Esophagus (tissue), 2 donors: ENCODE measurements around the gene CXCL9. TPM values are rescaled to one million over a fixed set of nuclear protein-coding genes. Genes with fewer than 3 reads are reported as not detected.

Experiments
- H3K27ac ChIP-seq, 2 donors: one replicate each; pipeline ENCODE4 v1.5.1; 2013; ENCODE audit warnings: low read depth in 2 of 2, mild to moderate bottlenecking in 2 of 2, inconsistent platforms in 1 of 2, low read length in 1 of 2, moderate library complexity in 1 of 2
- H3K27me3 ChIP-seq, 2 donors: one replicate each; pipeline ENCODE4 v1.6.1; 2013; ENCODE audit warnings: low read length in 2 of 2, control low read depth in 1 of 2, mild to moderate bottlenecking in 1 of 2; ENCODE audit not compliant: insufficient read depth in 2 of 2, control insufficient read depth in 1 of 2
- H3K36me3 ChIP-seq, 2 donors: one replicate each; pipeline ENCODE4 v1.6.1; 2013; ENCODE audit warnings: low read length in 1 of 2; ENCODE audit not compliant: control insufficient read depth in 2 of 2, insufficient read depth in 2 of 2
- H3K4me1 ChIP-seq, 2 donors: one replicate each; pipeline ENCODE4 v1.6.1; 2013; ENCODE audit warnings: low read length in 1 of 2; ENCODE audit not compliant: control insufficient read depth in 2 of 2, insufficient read depth in 2 of 2
- H3K4me3 ChIP-seq, 2 donors: one replicate each; pipeline ENCODE4 v1.5.1; 2013; ENCODE audit warnings: low read length in 2 of 2, mild to moderate bottlenecking in 2 of 2, low read depth in 1 of 2, moderate library complexity in 1 of 2
- H3K9me3 ChIP-seq, 2 donors: one replicate each; pipeline ENCODE4 v1.6.1; 2013; ENCODE audit warnings: mild to moderate bottlenecking in 2 of 2, low read depth in 1 of 2, low read length in 1 of 2, moderate library complexity in 1 of 2; ENCODE audit not compliant: control insufficient read depth in 2 of 2, insufficient read depth in 1 of 2
- WGBS, 2 donors: extraction: QIAGEN DNeasy Blood & Tissue Kit; methylation state at CpG; one replicate each; pipeline ENCODE4 v1.1.7; 2013; 5-methylcytosine and 5-hydroxymethylcytosine counted together
- polyA plus RNA-seq, 2 donors: library from polyadenylated mRNA; stranded (reverse); fragments of 200-250 nt; gene quantifications; one replicate each; pipeline ENCODE4 v1.2.3, GENCODE V29; 2013
- donor health status: healthy with polysubstance abuse.
- donor health status: Bipolar disorder and iron deficiency.

The CXCL9 gene
- polyA plus RNA-seq, 2 donors, result 0.22 to 0.29 TPM

DNA sequence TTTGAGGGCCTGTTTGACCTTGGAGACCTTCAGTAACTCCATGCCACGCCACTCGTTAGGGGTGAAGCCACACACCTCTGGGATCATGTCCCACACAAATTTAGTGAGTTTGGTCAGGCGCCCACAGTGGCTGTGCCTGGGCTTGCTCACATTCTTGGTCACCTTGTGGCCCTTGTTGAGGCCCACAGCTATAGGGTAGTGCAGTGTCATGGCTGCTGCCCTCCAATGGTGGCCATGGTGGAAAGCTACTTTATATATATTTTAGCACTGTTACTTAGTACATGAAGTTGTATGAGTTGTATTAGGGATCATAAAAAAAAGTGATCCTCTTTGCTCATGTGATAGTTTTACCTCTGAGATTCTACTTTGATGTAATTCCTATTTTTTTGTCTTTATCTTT, 29.5 kb upstream of the CXCL9 start:
- WGBS, 2 donors, result 84 to 85% methylated on average over 3 of the region's 3 CpGs
- Histone ChIP-seq H3K27me3 (no peaks in the 10 kb centered on the region), H3K36me3 (no peaks in the 10 kb centered on the region), H3K4me3 (no peak overlapping the region), H3K4me1 (no peaks in the 10 kb centered on the region), H3K27ac (no peak overlapping the region), H3K9me3 (no peaks in the 10 kb centered on the region)

DNA sequence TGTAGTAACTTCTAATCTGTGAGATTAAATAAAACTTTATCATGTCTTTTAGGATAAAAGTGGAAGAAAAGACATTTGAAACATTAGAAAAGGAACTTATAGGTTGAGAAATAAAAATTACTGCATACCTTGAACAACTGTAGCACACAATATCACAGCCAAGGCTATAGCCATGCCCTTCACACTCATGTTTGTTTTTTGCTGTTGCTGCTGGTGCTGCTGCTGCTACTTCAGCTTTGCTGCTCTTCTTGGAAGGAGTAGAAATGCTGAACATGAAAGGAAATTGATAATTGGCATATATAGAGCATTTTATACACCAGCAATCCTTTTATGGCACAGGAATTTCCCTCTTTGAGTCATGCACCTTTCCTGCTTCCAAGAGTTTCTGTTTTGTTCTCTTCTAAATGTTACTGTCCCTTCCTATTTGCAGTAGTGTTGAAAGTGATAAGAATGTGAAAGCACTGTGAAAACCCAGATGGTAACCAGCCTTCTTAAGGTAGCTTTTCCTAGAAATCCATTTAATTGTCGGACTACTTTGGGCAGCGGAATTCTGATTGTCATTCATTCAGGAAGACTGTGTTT, 28.6 kb upstream of the CXCL9 start, which contains the start of gene CXCL11:
Gene CXCL11, minus strand, starts transcription at position 272 of the 582 bp plus-strand sequence. Its CDS starts 83 bp downstream, at position 189.
- Histone ChIP-seq H3K36me3 (no peaks in the 10 kb centered on the region), H3K27me3 (no peaks in the 10 kb centered on the region), H3K4me1 (no peaks in the 10 kb centered on the region), H3K9me3 (no peaks in the 10 kb centered on the region), H3K4me3 (no peak within 1 kb of the TSS), H3K27ac (no peak within 1 kb of the TSS)
- 50 to 64% methylated on average over 2 of the region's 2 CpGs for WGBS, 2 donors

DNA sequence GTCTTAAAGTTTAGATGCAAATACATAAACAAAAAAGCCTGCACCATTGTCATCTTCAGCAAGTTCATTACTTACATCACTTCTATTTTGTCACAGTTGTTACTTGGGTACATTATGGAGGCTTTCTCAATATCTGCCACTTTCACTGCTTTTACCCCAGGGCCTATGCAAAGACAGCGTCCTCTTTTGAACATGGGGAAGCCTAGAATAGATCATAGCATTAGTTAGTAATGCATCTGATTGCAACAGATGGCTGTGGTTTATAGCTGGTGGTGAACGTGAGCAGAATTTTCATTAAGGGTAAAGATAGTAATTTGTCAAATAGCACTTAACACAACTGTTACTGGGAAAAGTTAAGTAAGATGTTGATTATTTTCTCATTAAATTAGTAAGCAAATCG, 27.8 kb upstream of the CXCL9 start:
- H3K27ac ChIP-seq, result no peak overlapping the region
- no peaks in the 10 kb centered on the region for H3K36me3 ChIP-seq
- H3K4me3 ChIP-seq, result no peak overlapping the region
- 54% methylated on average over 3 of the region's 3 CpGs for WGBS, 2 donors
- no peaks in the 10 kb centered on the region for H3K4me1 ChIP-seq
- H3K27me3 ChIP-seq, result no peaks in the 10 kb centered on the region
- no peaks in the 10 kb centered on the region for H3K9me3 ChIP-seq

DNA sequence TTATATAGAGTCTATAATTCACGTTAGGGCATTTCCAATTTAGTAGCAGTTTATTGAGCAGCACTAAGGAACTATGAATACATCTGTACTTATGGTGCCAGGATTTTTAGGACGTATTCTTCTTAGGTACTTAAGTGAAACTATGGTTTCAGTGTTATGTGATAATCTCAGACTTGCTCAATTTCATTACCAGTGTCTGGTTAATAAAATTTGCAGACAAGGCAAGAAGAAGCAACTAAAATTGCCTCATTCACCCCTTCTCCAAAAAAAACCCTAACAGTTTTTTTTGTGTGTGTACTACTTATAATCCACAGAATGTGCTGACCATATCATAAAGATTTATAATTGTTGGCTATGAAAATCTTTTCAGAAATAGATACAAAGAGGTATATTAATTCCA, 22.0 kb upstream of the CXCL9 start:
- Histone ChIP-seq H3K4me1 (no peaks in the 10 kb centered on the region), H3K4me3 (no peak overlapping the region), H3K36me3 (no peaks in the 10 kb centered on the region), H3K27ac (no peak overlapping the region), H3K27me3 (no peaks in the 10 kb centered on the region), H3K9me3 (no peaks in the 10 kb centered on the region)
- WGBS, 2 donors, result 81% methylated on average over 2 of the region's 2 CpGs

DNA sequence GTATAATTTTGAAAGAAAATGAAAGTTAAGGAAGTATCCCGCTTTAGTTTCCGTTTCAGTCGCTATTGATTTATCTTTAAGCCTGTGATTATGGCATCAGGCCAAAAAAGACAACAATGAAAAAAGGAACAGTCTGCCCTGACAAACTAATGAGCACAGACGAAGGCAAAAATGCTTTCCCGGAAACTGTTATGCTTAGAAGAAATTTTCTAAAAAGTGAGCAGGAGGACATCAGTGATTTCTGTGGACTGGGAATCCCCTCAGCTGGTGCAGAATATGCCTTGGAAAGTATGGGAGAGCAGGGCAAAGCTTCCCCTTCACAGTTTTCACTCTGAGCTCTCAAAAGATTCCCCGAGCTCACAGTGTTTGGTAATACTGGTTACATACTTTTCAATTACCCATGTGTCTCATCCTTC, 21.0 kb upstream of the CXCL9 start:
- Histone ChIP-seq H3K27me3 (no peaks in the 10 kb centered on the region), H3K4me1 (no peaks in the 10 kb centered on the region), H3K36me3 (no peaks in the 10 kb centered on the region), H3K4me3 (peak overlapping the region in 1 of 2 donors; percentile 33), H3K9me3 (no peaks in the 10 kb centered on the region), H3K27ac (no peak overlapping the region)
- WGBS, 2 donors, result 5% methylated on average over 6 of the region's 6 CpGs

DNA sequence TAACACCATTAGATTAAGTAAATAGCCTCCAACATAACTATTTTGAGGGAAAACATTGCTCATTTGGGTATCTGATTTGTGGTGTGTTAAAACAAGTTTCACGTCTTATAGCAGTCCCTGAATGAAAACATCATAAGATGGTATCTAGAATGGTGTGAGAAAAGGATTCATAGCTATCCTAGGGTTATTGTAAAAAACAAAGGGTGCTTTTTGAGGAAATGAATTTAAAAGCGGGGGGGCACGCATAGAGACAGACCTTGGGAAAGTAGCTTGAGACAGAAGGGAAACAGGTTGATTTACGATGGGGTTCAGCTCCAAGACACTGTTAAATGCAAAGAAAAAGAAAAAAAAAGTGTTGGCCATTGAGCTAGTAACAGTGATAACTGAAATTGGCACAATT, 16.8 kb upstream of the CXCL9 start:
- Histone ChIP-seq H3K27me3 (no peaks in the 10 kb centered on the region), H3K4me3 (no peak overlapping the region), H3K4me1 (no peaks in the 10 kb centered on the region), H3K36me3 (no peaks in the 10 kb centered on the region), H3K9me3 (no peaks in the 10 kb centered on the region), H3K27ac (no peak overlapping the region)
- WGBS, 2 donors, result 71 to 80% methylated on average over 4 of the region's 4 CpGs

DNA sequence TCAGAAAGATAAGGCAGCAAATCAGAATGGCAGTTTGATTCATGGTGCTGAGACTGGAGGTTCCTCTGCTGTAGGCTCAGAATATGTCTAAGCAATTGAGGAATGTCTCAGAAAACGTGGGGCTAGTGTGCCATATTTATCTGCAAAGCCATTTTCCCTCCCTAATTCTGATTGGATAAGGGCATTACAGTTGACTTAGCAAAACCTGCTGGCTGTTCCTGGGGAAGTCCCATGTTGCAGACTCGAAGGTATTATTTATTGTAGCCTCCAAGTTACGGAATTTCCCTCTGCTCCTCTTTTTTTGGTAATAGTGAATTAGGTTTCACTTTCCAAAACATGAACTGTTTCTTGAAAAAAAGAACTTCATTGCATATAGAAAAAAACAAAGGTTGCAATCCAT, 16.1 kb upstream of the CXCL9 start, which contains the start of gene CXCL10:
Gene CXCL10, minus strand, starts transcription at position 109 of the 400 bp plus-strand sequence. Its CDS starts 66 bp downstream, at position 43.
- WGBS, 2 donors, result 10 to 13% methylated on average over 3 of the region's 3 CpGs
- H3K27me3 ChIP-seq, result no peaks in the 10 kb centered on the region
- no peak within 1 kb of the TSS for H3K27ac ChIP-seq
- H3K4me1 ChIP-seq, result no peaks in the 10 kb centered on the region
- H3K36me3 ChIP-seq, result no peaks in the 10 kb centered on the region
- no peak within 1 kb of the TSS for H3K4me3 ChIP-seq
- no peaks in the 10 kb centered on the region for H3K9me3 ChIP-seq

DNA sequence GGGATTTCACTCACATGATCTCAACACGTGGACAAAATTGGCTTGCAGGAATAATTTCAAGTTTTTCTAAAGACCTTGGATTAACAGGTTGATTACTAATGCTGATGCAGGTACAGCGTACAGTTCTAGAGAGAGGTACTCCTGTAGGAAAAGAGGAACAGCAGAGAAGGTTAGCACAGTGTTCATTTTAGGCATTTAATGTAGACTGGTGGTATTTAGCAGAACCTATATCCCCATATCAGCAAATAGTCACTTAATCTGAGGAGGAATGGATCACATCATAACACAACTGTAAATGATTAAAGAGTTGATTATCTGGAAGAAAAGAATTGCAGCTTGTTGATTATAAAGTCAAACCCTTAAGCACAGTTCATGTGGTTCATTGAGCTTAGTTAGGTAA, 15.4 kb upstream of the CXCL9 start:
- Histone ChIP-seq H3K4me3 (no peak overlapping the region), H3K36me3 (no peaks in the 10 kb centered on the region), H3K4me1 (no peaks in the 10 kb centered on the region), H3K9me3 (no peaks in the 10 kb centered on the region), H3K27me3 (no peaks in the 10 kb centered on the region), H3K27ac (no peak overlapping the region)
- WGBS, 2 donors, result 71 to 75% methylated on average over 2 of the region's 2 CpGs

DNA sequence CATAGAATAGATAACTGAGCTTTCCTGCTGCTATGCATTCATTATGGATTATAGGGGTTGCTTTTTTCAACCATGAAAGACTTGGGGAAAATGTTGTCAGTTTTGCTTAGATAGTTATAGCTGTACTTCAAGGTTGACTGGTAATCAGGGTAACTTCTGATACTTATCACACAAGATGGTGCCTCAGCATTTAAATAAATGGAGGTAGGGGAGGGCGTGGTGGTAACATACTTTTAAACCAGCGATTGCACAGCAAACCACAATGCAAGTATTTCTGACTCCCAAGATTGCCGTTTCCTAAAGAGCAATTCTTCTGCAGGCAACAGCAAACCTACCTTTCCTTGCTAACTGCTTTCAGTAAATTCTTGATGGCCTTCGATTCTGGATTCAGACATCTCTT, 14.7 kb upstream of the CXCL9 start:
- Histone ChIP-seq H3K27me3 (no peaks in the 10 kb centered on the region), H3K27ac (no peak overlapping the region), H3K4me1 (no peaks in the 10 kb centered on the region), H3K4me3 (no peak overlapping the region), H3K9me3 (no peaks in the 10 kb centered on the region), H3K36me3 (no peaks in the 10 kb centered on the region)
- WGBS, 2 donors, result 84 to 91% methylated on average over 4 of the region's 4 CpGs

DNA sequence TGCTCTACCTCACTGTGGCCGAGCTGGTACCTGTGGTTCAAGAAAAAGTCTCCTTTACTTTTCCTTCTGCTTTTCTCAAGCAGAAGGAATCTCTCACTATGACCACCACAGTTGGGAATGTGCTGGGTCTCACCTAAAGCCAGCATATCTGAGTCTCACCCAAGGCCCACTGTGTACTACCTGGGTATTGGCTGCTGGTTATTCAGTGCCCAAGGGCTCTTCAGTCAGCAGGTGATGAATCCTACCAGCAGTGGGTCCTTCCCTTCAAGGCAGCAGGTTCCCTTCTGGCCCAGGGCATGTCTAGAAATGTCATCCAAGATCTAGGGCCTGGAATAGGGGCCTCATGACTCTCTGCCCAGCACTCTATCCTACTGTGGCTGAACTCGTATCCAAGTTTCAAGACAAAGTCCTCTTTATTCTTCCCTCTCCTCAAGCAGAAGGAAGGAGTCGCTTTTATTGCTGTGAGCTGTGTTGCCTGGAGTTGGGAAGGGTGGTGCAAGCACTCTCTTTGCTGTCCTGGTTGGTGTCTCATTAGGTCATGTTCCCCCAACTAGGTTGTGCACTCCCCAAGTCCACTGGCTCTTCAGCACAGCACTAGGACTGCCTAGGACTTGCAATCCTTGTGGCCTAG, 9.9 kb upstream of the CXCL9 start:
- no peaks in the 10 kb centered on the region for H3K36me3 ChIP-seq
- 87 to 92% methylated on average over 3 of the region's 3 CpGs for WGBS, 2 donors
- H3K4me3 ChIP-seq, result no peak overlapping the region
- no peaks in the 10 kb centered on the region for H3K4me1 ChIP-seq
- no peaks in the 10 kb centered on the region for H3K27me3 ChIP-seq
- no peak overlapping the region for H3K27ac ChIP-seq
- no peaks in the 10 kb centered on the region for H3K9me3 ChIP-seq
